OCI-LY3 (cell line): ENCODE measurements around the gene KCNJ12.

Experiments
- H2AFZ ChIP-seq: fragments of 200-600, 300-600 bp; shearing (Covaris generic); 2 replicates; pipeline ENCODE4 v1.6.0; 2014; ENCODE audit warnings: antibody characterized with exemption, low read depth, low read length
- H3K27ac ChIP-seq: fragments of 200-600, 300-600 bp; sonication (generic); 2 replicates; pipeline ENCODE4 v1.5.1; 2014; ENCODE audit warnings: mild to moderate bottlenecking, low read length, moderate library complexity, mixed read lengths
- H3K27me3 ChIP-seq: fragments of 200-600, 300-600 bp; sonication (generic); 2 replicates; pipeline ENCODE4 v1.6.1; 2014; ENCODE audit warnings: low read depth, low read length, mixed read lengths
- H3K36me3 ChIP-seq: fragments of 200-600, 300-600 bp; sonication (generic); replicated peaks from 2 replicates; pipeline ENCODE3; 2014; ENCODE audit warnings: low read depth, low read length, mixed read lengths
- H3K4me1 ChIP-seq: fragments of 300-600, 200-600 bp; sonication (generic); 2 replicates; pipeline ENCODE4 v1.6.1; 2014; ENCODE audit warnings: low read length, mixed read lengths
- H3K4me2 ChIP-seq: fragments of 200-600, 300-600 bp; sonication (generic); 2 replicates; pipeline ENCODE4 v1.6.1; 2014; ENCODE audit warnings: low read length, mixed read lengths
- H3K4me3 ChIP-seq: fragments of 300-600, 200-600 bp; sonication (generic); 2 replicates; pipeline ENCODE4 v1.5.1; 2014; ENCODE audit warnings: antibody characterized with exemption, mild to moderate bottlenecking, low read length, moderate library complexity
- H3K79me2 ChIP-seq: fragments of 300-600, 200-600 bp; shearing (Covaris generic); 2 replicates; pipeline ENCODE4 v1.6.1; 2014; ENCODE audit warnings: mild to moderate bottlenecking, low read length, mixed read lengths
- H3K9ac ChIP-seq: fragments of 300-600, 200-600 bp; shearing (Covaris generic); 2 replicates; pipeline ENCODE4 v1.6.0; 2014; ENCODE audit warnings: mild to moderate bottlenecking, low read length, moderate library complexity
- H3K9me3 ChIP-seq: fragments of 200-600, 300-600 bp; shearing (Covaris generic); 2 replicates; pipeline ENCODE4 v1.6.1; 2014; ENCODE audit warnings: low read length, mixed read lengths; ENCODE audit not compliant: insufficient read depth
- H4K20me1 ChIP-seq: fragments of 200-600, 300-600 bp; sonication (generic); 2 replicates; pipeline ENCODE4 v1.6.1; 2016; ENCODE audit warnings: low read length, mixed read lengths; ENCODE audit not compliant: insufficient read depth
- EZH2phosphoT487 ChIP-seq: fragments of 200-600 bp; shearing (Covaris generic); IDR thresholded peaks from 2 replicates; pipeline ENCODE4 v1.6.1; 2018; ENCODE audit warnings: antibody characterized with exemption, mixed run types, low read depth
- TF ChIP-seq, protein P1 (sequence below): fragments of 200-600, 300-600 bp; sonication (generic); IDR thresholded peaks from 2 replicates; pipeline ENCODE4 v1.5.1; 2014; ENCODE audit warnings: antibody characterized with exemption, low read length, low read depth

The KCNJ12 gene

DNA sequence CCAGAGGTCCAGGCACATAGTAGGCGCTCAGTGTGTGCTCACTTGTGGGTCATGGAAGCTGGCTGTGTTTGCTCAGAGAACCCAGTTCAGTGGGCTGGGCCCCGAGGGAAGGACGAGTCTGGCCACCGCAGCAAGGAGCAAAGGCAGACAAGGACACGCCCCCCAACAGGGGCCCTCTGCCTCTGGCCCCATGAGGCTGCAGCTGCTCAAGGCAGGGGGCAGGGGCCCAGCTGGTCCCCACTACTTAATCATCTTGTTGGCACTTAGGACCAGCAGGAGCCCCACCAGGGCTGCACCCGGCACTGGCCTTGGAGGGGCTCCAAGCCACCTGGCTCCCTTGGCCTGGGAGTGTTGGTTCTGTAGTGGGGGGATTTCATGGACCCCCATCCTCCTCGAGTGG, 16.1 kb downstream of the KCNJ12 start:
- Histone ChIP-seq H3K27ac (no peak overlapping the region), H3K36me3 (no peaks in the 10 kb centered on the region), H3K79me2 (no peaks in the 10 kb centered on the region), H3K9ac (no peak overlapping the region), H2AFZ (no peak overlapping the region), H4K20me1 (no peaks in the 10 kb centered on the region), H3K9me3 (no peaks in the 10 kb centered on the region), H3K4me2 (no peak overlapping the region), H3K4me3 (no peak overlapping the region), H3K27me3 (no peaks in the 10 kb centered on the region), H3K4me1 (no peaks in the 10 kb centered on the region)
- TF ChIP-seq, protein P1, sequence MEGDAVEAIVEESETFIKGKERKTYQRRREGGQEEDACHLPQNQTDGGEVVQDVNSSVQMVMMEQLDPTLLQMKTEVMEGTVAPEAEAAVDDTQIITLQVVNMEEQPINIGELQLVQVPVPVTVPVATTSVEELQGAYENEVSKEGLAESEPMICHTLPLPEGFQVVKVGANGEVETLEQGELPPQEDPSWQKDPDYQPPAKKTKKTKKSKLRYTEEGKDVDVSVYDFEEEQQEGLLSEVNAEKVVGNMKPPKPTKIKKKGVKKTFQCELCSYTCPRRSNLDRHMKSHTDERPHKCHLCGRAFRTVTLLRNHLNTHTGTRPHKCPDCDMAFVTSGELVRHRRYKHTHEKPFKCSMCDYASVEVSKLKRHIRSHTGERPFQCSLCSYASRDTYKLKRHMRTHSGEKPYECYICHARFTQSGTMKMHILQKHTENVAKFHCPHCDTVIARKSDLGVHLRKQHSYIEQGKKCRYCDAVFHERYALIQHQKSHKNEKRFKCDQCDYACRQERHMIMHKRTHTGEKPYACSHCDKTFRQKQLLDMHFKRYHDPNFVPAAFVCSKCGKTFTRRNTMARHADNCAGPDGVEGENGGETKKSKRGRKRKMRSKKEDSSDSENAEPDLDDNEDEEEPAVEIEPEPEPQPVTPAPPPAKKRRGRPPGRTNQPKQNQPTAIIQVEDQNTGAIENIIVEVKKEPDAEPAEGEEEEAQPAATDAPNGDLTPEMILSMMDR = no peak
- TF ChIP-seq EZH2phosphoT487 = no peak

DNA sequence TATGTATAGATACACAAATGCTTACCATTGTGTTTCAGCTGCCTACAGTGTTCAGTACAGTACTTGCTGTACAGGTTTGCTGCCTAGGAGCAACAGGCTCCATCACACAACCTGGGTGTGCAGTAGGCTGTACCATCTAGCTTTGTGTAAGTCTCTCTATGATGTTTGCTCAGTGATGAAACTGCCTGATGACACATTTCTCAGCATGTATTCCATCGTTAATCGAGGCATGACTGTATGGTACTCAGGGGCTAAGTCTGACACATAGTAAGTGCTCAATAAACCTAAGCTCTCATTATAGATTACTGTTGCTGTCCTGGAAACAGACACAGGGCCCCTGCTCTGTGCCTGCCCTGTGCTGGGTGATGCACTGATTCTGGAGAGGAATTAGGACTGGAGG, 18.1 kb downstream of the KCNJ12 start:
- Histone ChIP-seq H2AFZ (no peak overlapping the region), H3K27me3 (no peaks in the 10 kb centered on the region), H3K4me1 (no peaks in the 10 kb centered on the region), H3K4me3 (no peak overlapping the region), H3K4me2 (no peak overlapping the region), H4K20me1 (no peaks in the 10 kb centered on the region), H3K36me3 (no peaks in the 10 kb centered on the region), H3K27ac (no peak overlapping the region), H3K9me3 (no peaks in the 10 kb centered on the region), H3K79me2 (no peaks in the 10 kb centered on the region), H3K9ac (no peak overlapping the region)
- TF ChIP-seq, protein P1 = no peak
- no peak for TF ChIP-seq EZH2phosphoT487

DNA sequence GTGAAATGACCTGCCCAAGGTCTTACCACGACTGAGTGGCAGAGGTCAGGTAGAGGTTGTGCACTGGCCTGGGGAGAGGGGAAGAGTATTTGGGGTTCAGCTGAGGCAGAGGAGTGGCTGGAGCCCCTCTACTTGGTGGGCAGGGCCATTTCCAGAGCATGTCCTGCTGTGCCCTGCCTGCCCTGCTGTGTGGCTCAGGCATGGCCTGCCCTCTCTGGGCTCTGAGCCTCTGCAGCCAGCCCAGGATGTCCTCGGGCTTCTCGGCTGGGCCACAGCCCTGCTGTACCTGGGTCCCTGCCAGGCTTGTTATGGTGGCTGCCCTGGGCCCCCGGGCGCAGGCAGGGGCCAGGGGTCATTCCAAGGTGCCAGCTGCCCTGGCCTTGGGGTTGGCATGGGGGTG, 19.6 kb downstream of the KCNJ12 start:
- no peak overlapping the region for H3K9ac ChIP-seq
- H3K79me2 ChIP-seq = no peaks in the 10 kb centered on the region
- TF ChIP-seq, protein P1 = no peak
- TF ChIP-seq EZH2phosphoT487 = no peak
- no peak overlapping the region for H2AFZ ChIP-seq
- H3K36me3 ChIP-seq = no peaks in the 10 kb centered on the region
- no peak overlapping the region for H3K4me2 ChIP-seq
- H3K4me3 ChIP-seq = no peak overlapping the region
- H3K27ac ChIP-seq = no peak overlapping the region
- H4K20me1 ChIP-seq = no peaks in the 10 kb centered on the region
- no peaks in the 10 kb centered on the region for H3K9me3 ChIP-seq
- no peaks in the 10 kb centered on the region for H3K27me3 ChIP-seq
- H3K4me1 ChIP-seq = no peaks in the 10 kb centered on the region

DNA sequence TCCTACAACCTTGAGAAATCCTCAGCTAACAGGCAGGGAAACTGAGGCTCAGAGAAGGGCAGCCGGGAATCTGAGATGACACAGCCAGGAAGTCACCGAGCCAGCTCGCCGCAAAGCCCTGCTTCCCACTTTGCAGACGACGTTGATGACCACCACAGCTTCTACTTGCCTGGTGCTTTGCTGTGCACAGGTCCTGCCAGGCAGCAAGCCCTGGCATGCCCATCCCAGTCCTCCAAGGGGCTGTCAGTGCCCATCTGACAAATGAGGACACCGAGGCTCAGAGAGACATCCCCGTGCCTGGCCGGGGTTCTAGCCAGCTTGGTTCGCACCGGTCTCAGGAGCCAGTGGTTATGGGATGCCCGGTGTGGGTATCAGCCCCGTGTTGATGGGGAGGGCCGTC, 20.1 kb downstream of the KCNJ12 start:
- no peak overlapping the region for H2AFZ ChIP-seq
- TF ChIP-seq EZH2phosphoT487 = no peak
- TF ChIP-seq, protein P1 = no peak
- H3K4me3 ChIP-seq = no peak overlapping the region
- no peaks in the 10 kb centered on the region for H3K4me1 ChIP-seq
- H3K79me2 ChIP-seq = no peaks in the 10 kb centered on the region
- no peaks in the 10 kb centered on the region for H3K36me3 ChIP-seq
- no peaks in the 10 kb centered on the region for H3K9me3 ChIP-seq
- H3K9ac ChIP-seq = no peak overlapping the region
- H4K20me1 ChIP-seq = no peaks in the 10 kb centered on the region
- H3K4me2 ChIP-seq = no peak overlapping the region
- no peaks in the 10 kb centered on the region for H3K27me3 ChIP-seq
- H3K27ac ChIP-seq = no peak overlapping the region
